DMS 273 treated with DMSO at 0.1 percent for 48 hours (cell line): ENCODE data around the gene NECTIN2.
A peak's percentile ranks its signal among the peaks of the same experiment; 100 is the strongest.
"Not testable (repeated sequence)": the region's sequence is repeated elsewhere in the genome, so short reads cannot be mapped to it uniquely, and the experiment has no call there.

ENCODE experiments used
- DNase-seq: peaks from one replicate; lab custom pipeline; 2025; lab: John Stamatoyannopoulos, UW

Gene NECTIN2

GRCh38 chr19:44908074-44908835 lies 62.2 kb downstream of the NECTIN2 start:
- DNase-seq: no peak

- no peak for DNase-seq
Observed at GRCh38 chr19:44908836-44909261, 62.8 kb downstream of the NECTIN2 start.

- no peak for DNase-seq
Observed at GRCh38 chr19:44909775-44910174, 63.7 kb downstream of the NECTIN2 start.

GRCh38 chr19:44911896-44912295 lies 65.8 kb downstream of the NECTIN2 start:
- not testable (repeated sequence) for DNase-seq

GRCh38 chr19:44912854-44913253 lies 66.8 kb downstream of the NECTIN2 start:
- DNase-seq: peak; percentile 89

- DNase-seq: not testable (repeated sequence)
Observed at GRCh38 chr19:44913512-44914432, 67.7 kb downstream of the NECTIN2 start.

GRCh38 chr19:44914433-44915206 lies 68.5 kb downstream of the NECTIN2 start, which contains the start of gene APOC1:
TSS of gene APOC1 (plus strand) at chr19:44914608. CDS start at chr19:44914892, 284 bp downstream.
- DNase-seq: peak; percentile 85

- DNase-seq: no peak
Observed at GRCh38 chr19:44924243-44924725, 78.2 kb downstream of the NECTIN2 start.

GRCh38 chr19:44925114-44925891 lies 79.2 kb downstream of the NECTIN2 start:
- DNase-seq: peak; percentile 53

- not testable (repeated sequence) for DNase-seq
Observed at GRCh38 chr19:44926245-44927077, 80.4 kb downstream of the NECTIN2 start.

GRCh38 chr19:44927746-44928145 lies 81.6 kb downstream of the NECTIN2 start:
- peak; percentile 17 for DNase-seq

GRCh38 chr19:44930088-44930487 lies 84.0 kb downstream of the NECTIN2 start:
- no peak for DNase-seq

GRCh38 chr19:44931541-44931940 lies 85.4 kb downstream of the NECTIN2 start:
- DNase-seq: no peak
